Effector memory CD8-positive, alpha-beta T cell (primary cell): ENCODE results near the gene GPATCH3.

ENCODE experiments used
- ATAC-seq: fragments of 150-1000 bp; cut with Tn5 transposase; replicated peaks from 2 replicates; pipeline ENCODE4 v1.10.0; 2021; ENCODE audit warnings: mild to moderate bottlenecking, moderate library complexity
- DNase-seq, 3 experiments: peaks; one replicate each; pipeline ENCODE4 v3.0.0; 2021
- H3K27ac Mint-ChIP-seq, 2 donors: one replicate each; pipeline ENCODE4 v1.8.0; 2022; ENCODE audit warnings: mild to moderate bottlenecking in 2 of 2, mixed read lengths in 2 of 2, moderate library complexity in 2 of 2
- H3K27me3 Mint-ChIP-seq, 2 donors: one replicate each; pipeline ENCODE4 v1.8.0; 2022; ENCODE audit warnings: mixed read lengths in 2 of 2
- H3K36me3 Mint-ChIP-seq: one replicate; pipeline ENCODE4 v1.8.0; 2022; ENCODE audit warnings: mild to moderate bottlenecking, moderate library complexity, mixed read lengths; ENCODE audit not compliant: insufficient read depth
- H3K4me1 Mint-ChIP-seq, 2 donors: one replicate each; pipeline ENCODE4 v1.8.0; 2022; ENCODE audit warnings: low read depth in 2 of 2, mixed read lengths in 2 of 2
- H3K4me3 Mint-ChIP-seq, 2 donors: one replicate each; pipeline ENCODE4 v1.8.0; 2022; ENCODE audit warnings: mild to moderate bottlenecking in 2 of 2, mixed read lengths in 2 of 2, moderate library complexity in 2 of 2
- H3K9me3 Mint-ChIP-seq, 2 donors: one replicate each; pipeline ENCODE4 v1.8.0; 2022; ENCODE audit warnings: mixed read lengths in 2 of 2

The GPATCH3 gene

GRCh38 chr1:26923711-26924110, 23.4 kb upstream of the GPATCH3 start:
- Mint-ChIP-seq H3K4me1 (peaks cover 21 to 26% of the 10 kb centered on the region in 2 donors), H3K27me3 (no peaks in the 10 kb centered on the region), H3K9me3 (no peaks in the 10 kb centered on the region), H3K4me3 (peak overlapping the region in 1 of 2 donors; percentile 86), H3K27ac (peak overlapping the region in 1 of 2 donors; percentile 97), H3K36me3 (peaks cover 45% of the 10 kb centered on the region)
- no peak for ATAC-seq
- no peak for DNase-seq

DNA sequence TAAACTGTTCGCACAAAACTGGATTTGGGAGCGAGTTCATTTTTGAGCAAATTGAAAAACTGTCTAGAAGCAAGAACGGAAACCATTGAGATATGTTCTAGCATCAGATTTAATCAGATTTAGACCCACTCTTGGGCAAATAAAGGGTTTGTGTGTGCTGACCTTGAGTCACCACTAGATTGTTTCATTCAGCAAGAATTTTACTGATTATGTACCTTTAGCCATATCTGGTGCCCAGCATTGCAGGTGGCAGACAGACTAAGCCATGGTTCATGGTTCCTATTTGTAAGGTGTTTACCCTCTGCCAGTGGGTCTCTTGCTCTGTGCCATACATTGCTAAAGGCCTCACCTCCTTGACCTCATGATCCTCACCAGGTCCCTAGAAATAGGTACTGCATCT, 22.6 kb upstream of the GPATCH3 start:
- Mint-ChIP-seq H3K4me3 (peak overlapping the region; percentile 86), H3K27ac (peak overlapping the region; percentile 96 to 97), H3K4me1 (peaks cover 21 to 26% of the 10 kb centered on the region in 2 donors), H3K9me3 (no peaks in the 10 kb centered on the region), H3K27me3 (no peaks in the 10 kb centered on the region), H3K36me3 (peaks cover 41% of the 10 kb centered on the region)
- ATAC-seq (no peak), DNase-seq (no peak)

DNA sequence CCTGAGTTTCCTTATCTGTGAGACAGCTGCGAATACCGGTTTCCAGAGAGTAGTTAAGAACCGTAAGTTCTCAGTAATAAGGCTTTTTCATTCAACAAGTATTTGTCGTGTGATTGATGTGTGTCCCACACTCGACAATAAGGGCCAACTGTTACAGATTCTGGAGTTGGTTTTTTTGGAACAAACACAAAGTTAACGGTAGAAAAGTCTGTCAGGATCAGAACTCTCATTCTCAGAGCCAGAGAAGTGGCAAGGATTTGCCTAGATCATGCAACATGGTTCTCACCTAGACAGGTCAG, 22.1 kb upstream of the GPATCH3 start:
- ATAC-seq (no peak), DNase-seq (no peak)
- Mint-ChIP-seq H3K4me1 (peaks cover 21 to 26% of the 10 kb centered on the region in 2 donors), H3K27ac (peak overlapping the region; percentile 96 to 97), H3K27me3 (no peaks in the 10 kb centered on the region), H3K4me3 (peak overlapping the region; percentile 86), H3K9me3 (no peaks in the 10 kb centered on the region), H3K36me3 (peaks cover 37% of the 10 kb centered on the region)

DNA sequence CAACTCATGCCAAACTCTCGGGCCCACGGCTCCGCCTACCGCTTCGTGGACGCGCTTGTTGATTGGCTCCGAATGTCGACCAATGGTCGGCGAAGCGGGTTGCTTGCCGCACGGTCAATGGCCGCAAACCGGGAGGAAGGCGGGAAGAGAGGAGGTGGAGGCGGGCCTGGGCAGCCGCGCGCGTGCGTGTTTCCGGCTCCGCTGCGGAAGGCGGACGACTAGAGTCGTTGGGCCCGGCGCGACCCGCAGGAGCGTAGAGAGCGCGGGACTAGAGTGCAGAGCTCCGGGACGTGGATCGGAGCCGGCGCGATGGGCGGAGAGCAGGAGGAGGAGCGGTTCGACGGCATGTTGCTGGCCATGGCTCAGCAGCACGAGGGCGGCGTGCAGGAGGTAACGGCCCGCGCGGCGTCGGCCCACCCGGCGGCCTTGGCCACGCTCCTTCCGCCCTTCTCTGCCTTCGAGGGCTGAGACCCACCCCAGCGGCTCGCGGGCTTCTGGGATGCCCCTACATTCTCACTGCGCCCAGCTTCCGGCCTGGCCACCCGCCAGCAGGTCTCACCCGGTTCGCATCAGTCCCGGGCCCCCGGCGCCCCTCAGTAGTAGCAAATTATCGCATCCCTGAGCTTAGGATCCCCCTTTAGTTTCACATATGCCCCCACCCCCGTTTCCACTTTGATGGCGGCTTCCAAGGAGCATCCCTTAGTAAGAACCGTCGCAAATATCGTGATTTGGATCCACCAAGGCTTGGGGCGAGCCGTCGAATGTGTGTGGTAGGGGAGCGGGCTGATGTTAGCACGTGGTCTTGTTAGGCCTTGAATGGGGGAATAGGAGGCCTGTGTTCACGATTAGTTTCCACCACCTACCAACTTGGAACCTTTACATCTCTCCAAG, 21.5 kb upstream of the GPATCH3 start, which contains the start of gene NUDC:
Gene NUDC, plus strand, starts transcription at position 204 of the 891 bp plus-strand sequence. Its CDS starts 106 bp downstream, at position 310.
- H3K4me1 Mint-ChIP-seq = peaks cover 18 to 23% of the 10 kb centered on the region in 2 donors
- peak within 1 kb of the TSS; percentile 96 to 97 for H3K27ac Mint-ChIP-seq
- peak within 1 kb of the TSS; percentile 86 for H3K4me3 Mint-ChIP-seq

GRCh38 chr1:26921126-26921539, 20.9 kb upstream of the GPATCH3 start:
- Mint-ChIP-seq H3K4me1 (peaks cover 16 to 22% of the 10 kb centered on the region in 2 donors), H3K9me3 (no peaks in the 10 kb centered on the region), H3K27ac (peak overlapping the region; percentile 96 to 97), H3K4me3 (peak overlapping the region; percentile 86), H3K36me3 (peaks cover 25% of the 10 kb centered on the region), H3K27me3 (no peaks in the 10 kb centered on the region)
- peak; percentile 33 for ATAC-seq
- DNase-seq = no peak

More for the DNA sequence above, 21.5 kb upstream of the GPATCH3 start, which contains the start of gene NUDC:
- Mint-ChIP-seq H3K36me3 (peaks cover 31% of the 10 kb centered on the region), H3K27me3 (no peaks in the 10 kb centered on the region), H3K9me3 (no peaks in the 10 kb centered on the region)
- DNase-seq = peak; percentile 94 to 95 (median 95)
- peak; percentile 88 for ATAC-seq

DNA sequence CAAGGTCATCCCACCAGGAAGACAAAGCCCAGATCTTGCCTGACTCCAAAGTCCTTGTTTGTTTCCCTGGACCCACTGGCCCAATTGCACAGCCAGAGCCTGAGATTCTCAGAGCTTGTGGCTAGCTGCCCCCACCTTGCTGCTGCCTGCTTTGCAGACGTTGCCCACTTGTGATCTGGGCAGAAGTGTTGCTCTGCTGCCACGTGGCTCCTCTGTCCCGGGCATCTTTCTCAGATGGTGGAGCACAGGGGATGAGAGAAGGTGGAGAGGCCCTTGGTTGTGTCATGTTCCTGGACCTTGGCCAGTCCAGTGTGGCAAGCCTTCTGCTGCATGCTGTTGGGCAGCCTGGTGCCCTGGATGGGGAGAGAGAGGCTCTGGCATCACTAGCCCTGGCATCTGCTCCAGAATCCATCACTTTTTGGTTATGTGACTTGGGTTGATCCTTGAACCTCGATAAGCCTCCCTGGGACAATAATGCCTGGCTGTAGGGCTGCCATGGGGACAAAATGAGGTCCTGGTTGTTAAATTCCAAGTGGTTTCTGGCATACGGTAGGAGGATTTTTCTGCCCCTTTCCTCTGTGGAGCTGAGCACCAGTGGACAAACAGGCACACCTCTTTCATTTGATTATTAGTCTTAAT, 15.1 kb upstream of the GPATCH3 start:
- Mint-ChIP-seq H3K4me3 (no peak overlapping the region), H3K4me1 (peaks cover 0 to 2% of the 10 kb centered on the region in 2 donors), H3K27ac (no peak overlapping the region), H3K36me3 (no peaks in the 10 kb centered on the region), H3K9me3 (no peaks in the 10 kb centered on the region), H3K27me3 (peaks cover 0 to 1% of the 10 kb centered on the region in 2 donors)
- ATAC-seq (no peak), DNase-seq (no peak)

DNA sequence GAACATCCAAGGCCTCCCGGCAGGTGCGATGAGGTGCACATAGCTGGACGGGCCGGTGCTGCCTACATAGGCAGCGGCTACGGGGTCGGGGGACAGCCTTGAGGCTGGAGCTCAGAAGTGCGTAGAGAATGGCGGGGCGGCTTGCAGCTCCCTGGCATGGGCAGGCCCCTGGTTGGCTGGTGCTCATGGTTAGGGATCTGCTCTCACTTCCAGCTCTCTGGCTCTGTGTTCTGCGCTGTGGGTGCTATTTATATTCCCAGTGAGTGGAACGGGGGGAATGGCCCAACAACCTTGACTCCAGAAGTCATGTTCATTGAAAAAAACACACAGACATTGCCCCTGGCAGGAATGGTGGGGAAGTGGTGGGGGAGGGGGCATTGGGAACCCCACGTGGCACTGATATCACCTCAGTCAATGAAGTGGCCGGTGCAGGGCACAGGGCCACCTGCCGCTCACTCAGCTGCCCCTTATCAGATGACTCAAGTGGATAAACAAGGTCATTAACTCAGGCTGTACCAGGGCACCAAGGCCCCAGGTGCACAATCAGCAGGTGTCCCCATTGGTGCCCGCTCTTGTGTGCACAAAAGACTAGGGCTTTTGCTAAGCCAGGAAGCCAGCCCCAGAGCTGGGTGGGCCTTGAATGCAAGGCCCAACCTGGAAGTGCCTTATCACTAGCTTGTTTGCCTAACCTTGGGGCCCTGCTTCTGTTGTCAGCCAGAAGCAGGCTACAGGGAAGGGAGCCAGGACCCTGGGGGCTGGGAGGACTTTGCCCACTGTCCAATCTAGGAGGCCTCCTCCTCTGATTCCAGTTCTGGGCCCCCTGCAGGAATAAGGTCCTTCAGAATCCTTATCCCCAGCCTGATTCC, 13.7 kb upstream of the GPATCH3 start, which contains the start of gene NR0B2:
Gene NR0B2, minus strand, starts transcription at position 222 of the 866 bp plus-strand sequence. Its CDS starts 35 bp downstream, at position 187.
- no peaks in the 10 kb centered on the region for H3K4me1 Mint-ChIP-seq
- ATAC-seq = no peak
- H3K9me3 Mint-ChIP-seq = no peaks in the 10 kb centered on the region
- no peak within 1 kb of the TSS for H3K27ac Mint-ChIP-seq
- no peak within 1 kb of the TSS for H3K4me3 Mint-ChIP-seq
- no peaks in the 10 kb centered on the region for H3K36me3 Mint-ChIP-seq
- peaks cover 0 to 10% of the 10 kb centered on the region in 2 donors for H3K27me3 Mint-ChIP-seq
- DNase-seq = no peak

DNA sequence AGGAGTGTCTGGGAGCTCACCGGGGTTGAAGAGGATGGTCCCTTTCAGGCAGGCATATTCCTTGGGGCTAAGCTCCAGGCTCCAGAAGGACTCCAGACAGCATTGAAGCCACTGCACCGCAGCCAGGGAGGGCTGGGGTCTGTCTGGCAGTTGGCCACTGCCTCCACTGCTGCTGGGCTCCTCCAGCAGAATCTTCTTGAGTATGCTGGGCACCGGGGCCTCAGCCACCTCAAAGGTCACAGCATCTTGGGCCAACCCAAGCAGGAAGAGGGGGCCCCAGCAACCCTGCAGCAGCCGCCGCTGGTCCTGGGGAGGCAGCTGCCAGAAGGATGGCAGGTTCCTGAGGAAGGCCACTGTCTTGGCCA, 13.1 kb upstream of the GPATCH3 start:
- ATAC-seq = no peak
- H3K27ac Mint-ChIP-seq = no peak overlapping the region
- no peaks in the 10 kb centered on the region for H3K36me3 Mint-ChIP-seq
- H3K27me3 Mint-ChIP-seq = peaks cover 0 to 10% of the 10 kb centered on the region in 2 donors
- no peaks in the 10 kb centered on the region for H3K4me1 Mint-ChIP-seq
- no peak overlapping the region for H3K4me3 Mint-ChIP-seq
- no peak for DNase-seq
- no peaks in the 10 kb centered on the region for H3K9me3 Mint-ChIP-seq

DNA sequence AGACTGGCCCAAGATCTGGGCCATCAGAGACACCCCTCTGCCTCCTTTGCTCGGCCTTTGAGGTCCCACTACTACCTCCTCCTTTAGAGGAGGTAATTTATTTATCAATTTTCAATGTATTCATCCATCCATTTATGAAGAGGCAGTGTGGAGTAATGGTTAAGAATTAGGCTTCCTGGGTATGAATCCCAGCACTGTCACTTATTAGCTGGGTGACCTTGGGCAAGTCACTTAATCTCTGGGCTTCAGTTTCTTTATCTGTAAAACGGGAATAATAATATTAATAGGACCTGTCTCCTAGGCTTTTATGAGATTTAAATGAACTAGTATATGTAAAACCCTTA, 11.9 kb upstream of the GPATCH3 start:
- Mint-ChIP-seq H3K4me1 (no peaks in the 10 kb centered on the region), H3K9me3 (no peaks in the 10 kb centered on the region), H3K27ac (no peak overlapping the region), H3K4me3 (no peak overlapping the region), H3K27me3 (peaks cover 0 to 10% of the 10 kb centered on the region in 2 donors), H3K36me3 (no peaks in the 10 kb centered on the region)
- ATAC-seq (no peak), DNase-seq (no peak)

DNA sequence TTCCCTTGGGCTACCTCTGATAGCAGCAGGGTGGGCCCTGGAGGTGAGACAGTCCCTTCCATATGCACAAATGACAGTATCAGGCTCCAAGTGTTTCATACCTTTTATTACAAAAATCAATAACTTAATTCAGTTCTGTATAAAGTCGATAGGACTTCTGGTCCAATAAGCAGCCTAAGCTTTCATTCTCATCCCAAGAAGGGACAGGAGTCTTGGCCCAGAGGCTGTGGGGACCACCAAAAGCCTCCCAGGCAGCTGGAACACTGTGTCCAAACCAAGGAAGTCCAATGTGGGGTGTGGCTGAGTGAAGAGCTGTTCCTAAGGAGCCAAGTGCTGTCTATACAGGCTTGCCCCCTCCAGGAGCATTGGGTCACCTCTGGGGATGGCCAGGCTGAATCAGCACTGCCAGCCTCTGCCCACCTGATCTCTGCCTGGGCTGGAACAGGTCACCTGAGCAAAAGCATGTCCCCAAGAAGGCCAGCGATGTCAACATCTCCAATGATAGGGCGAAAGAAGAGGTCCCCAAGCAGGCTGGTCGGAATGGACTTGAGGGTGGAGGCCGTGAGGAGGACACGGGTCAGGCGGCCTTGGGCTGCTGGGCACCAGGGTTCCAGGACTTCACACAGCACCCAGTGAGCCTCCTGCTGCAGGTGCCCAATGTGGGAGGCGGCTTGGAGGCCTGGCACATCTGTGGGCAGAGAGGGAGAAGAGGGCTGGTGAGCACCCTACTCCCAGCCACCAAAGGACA, 11.3 kb upstream of the GPATCH3 start:
- peak overlapping the region in 1 of 2 donors; percentile 19 for H3K27ac Mint-ChIP-seq
- peaks cover 0 to 10% of the 10 kb centered on the region in 2 donors for H3K27me3 Mint-ChIP-seq
- DNase-seq (no peak), ATAC-seq (no peak)
- no peaks in the 10 kb centered on the region for H3K4me1 Mint-ChIP-seq
- no peaks in the 10 kb centered on the region for H3K36me3 Mint-ChIP-seq
- no peaks in the 10 kb centered on the region for H3K9me3 Mint-ChIP-seq
- H3K4me3 Mint-ChIP-seq = no peak overlapping the region

DNA sequence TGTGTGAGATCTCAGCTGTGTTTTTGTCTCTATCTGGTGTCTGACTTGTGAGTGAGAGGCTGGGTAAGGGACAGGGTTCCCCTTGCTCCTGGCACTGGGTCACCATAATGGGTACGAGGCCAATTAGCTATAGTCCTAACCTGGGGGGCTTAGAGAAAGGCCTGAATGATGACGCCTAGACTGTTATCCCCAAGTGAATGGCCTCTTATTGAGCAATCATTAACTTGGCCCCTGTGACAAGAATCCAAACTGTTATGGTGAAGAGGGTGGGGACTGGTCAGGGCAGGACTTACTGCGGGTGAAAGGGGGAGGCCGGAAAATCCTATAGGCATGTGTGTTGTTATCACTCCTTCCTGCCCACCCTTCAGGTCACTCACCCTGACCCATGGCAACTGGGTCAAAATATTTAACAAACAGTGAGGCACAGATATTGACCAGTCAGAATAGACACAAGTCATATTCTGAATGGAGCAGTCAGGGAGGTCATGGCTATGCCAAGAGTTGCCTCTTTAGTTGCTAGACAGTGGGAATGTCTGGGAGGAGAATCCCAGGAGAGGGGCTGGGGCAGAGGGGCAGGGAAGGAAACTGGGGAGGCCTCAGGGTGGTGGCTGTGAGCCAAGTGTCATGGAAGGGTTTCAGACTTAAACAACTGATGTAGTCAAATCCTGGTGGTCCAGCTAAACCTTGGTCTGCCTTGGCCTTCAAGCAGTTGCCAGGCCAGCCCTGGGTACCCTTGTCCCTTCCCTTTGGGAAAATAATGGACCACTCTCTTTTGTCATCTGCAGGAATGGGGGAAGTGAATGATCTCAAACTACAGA, 10.3 kb upstream of the GPATCH3 start:
- H3K4me1 Mint-ChIP-seq = no peaks in the 10 kb centered on the region
- H3K27ac Mint-ChIP-seq = no peak overlapping the region
- H3K36me3 Mint-ChIP-seq = no peaks in the 10 kb centered on the region
- no peak for DNase-seq
- no peaks in the 10 kb centered on the region for H3K9me3 Mint-ChIP-seq
- no peak for ATAC-seq
- peaks cover 0 to 10% of the 10 kb centered on the region in 2 donors for H3K27me3 Mint-ChIP-seq
- H3K4me3 Mint-ChIP-seq = no peak overlapping the region

DNA sequence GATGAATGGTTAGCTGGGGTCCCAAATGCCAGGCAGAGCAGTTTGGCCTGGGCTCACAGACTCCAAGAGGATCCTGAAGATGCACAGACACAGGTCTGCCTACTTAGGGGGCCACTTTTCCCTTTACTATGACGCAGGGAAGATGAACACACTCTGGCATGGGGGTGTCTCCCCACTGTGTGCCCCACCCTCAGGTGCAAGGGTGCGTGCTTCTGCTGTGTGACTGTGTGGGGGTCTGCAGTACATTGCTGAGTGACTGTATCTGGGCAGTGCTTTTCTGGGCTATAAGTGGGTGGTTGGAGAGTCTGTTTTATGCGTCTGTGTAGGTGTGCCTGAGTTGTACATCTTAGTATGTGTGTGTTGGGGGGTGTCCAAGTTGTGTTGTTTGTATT, 9.7 kb upstream of the GPATCH3 start:
- ATAC-seq (no peak), DNase-seq (no peak)
- Mint-ChIP-seq H3K27ac (no peak overlapping the region), H3K4me1 (no peaks in the 10 kb centered on the region), H3K27me3 (peaks cover 0 to 10% of the 10 kb centered on the region in 2 donors), H3K4me3 (no peak overlapping the region), H3K36me3 (no peaks in the 10 kb centered on the region), H3K9me3 (no peaks in the 10 kb centered on the region)
